Urothelium cell line (cell line): Measurements from ENCODE around the gene AATF.

ENCODE experiments used
- DNase-seq: peaks from one replicate; pipeline ENCODE4 v3.0.0; 2011; ENCODE audit warnings: low spot score, mixed read lengths
- FAIRE-seq: peaks from 2 replicates; lab custom pipeline; 2011; peaks lifted over from hg19 to GRCh38; lab: Jason Lieb, UNC

The AATF gene

GRCh38 chr17:36940313-36941264 lies 8.2 kb upstream of the AATF start:
- FAIRE-seq (no peak), DNase-seq (no peak)

DNA sequence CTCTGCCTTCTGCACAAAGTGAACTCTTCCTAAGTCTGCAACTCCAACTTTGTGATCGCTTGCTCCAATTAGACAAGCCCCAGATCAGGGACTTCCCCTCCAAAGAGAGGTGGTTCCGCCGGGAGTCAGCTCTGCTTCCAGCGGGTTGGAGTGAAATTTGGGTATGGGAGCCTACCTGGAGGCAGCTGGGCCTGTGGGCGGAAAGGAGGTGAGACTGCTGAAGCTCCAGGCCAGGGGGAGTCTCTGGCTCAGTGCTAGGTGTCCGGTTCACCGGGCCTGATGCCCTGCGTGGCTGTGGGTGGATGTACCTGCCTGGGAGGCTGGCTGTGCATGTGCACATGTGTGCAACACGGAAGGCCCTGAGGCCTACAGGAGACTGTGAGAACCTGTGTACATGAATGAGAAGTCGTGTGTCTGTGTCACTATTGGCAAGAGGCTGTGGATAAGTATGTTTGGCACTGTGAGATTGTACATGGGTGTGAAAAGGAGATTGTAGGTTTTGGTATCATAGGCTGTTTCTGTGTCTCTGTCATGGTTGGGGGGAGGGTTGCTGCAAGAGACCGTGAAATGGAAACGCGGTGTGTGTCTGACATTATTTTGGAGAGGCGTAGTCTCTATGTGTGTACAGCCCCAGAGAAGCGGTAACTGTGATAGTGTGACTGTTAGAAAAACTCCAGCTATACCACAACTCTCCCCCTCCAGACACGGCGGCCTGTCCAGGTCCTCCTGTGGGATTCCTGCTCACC lies 7.3 kb upstream of the AATF start:
- DNase-seq (no peak), FAIRE-seq (no peak)

GRCh38 chr17:36942019-36942599 lies 6.6 kb upstream of the AATF start:
- FAIRE-seq, result no peak
- no peak for DNase-seq

- FAIRE-seq (no peak), DNase-seq (no peak)
These were observed 6.1 kb upstream of the AATF start for GRCh38 chr17:36942631-36943125.

DNA sequence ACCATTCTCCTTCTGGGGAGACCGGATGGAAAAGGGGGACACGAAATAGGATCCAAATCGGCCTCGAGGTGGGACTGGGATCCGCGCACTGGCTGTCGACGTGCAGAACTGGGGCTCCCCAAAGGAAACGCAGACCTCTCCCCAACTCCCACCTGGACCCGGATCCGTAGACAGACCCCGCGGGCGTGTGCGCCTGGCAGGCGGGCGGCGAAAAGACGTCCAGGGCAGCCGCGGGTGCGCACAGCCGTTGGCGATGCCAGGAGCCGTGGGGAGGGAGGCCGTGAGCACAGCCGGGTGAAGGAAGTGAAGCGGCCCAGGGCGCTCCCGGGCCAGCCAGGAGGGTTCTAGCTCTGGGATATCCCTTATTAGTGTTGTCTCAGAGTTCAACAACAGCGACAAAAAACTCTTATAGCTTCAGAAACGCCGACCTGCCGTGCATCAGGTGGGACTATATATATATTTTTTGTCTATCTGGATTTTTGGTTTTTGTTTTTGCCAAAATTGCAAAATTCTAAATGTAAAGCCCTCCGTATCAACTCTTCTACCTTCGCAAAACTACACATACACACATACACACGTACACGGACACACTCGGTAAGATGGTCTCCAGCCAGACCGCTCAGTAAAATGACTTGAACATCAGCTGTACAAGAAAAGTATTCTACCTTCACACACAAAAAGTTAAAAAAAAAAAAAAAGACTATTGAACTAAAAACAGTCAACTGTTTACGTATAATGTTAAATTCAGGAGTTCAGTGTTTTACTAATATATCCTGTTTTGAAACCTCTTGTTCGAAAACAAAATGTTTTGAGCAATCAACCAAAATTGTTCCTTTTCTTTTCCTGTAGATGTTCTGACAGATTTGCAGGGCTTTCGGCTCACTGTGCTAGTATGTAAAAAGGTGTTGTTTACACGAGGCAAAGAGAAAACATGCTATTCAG lies 5.2 kb upstream of the AATF start:
- DNase-seq (no peak), FAIRE-seq (no peak)

DNA sequence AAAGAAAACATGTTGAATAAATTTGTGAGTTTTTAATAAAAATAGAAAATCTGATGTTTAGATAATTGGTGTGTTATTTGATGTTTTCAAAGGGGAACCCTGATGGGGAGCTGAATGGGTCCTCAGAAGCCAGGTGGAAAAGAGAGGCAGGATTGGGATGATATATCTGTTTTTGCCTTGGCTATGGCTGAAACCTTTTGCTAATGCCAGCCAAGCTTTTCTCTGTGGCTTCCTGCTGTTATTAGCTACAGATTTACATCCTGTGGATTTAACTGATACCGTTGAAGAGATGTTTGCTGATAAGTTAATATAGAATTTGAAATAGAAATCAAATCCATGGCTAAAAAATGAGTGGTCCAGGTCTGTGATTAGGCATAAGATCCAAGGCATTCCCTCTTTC lies 4.2 kb upstream of the AATF start:
- FAIRE-seq (no peak), DNase-seq (no peak)

- FAIRE-seq (no peak), DNase-seq (no peak)
These were observed 3.6 kb upstream of the AATF start for GRCh38 chr17:36945140-36945539.

DNA sequence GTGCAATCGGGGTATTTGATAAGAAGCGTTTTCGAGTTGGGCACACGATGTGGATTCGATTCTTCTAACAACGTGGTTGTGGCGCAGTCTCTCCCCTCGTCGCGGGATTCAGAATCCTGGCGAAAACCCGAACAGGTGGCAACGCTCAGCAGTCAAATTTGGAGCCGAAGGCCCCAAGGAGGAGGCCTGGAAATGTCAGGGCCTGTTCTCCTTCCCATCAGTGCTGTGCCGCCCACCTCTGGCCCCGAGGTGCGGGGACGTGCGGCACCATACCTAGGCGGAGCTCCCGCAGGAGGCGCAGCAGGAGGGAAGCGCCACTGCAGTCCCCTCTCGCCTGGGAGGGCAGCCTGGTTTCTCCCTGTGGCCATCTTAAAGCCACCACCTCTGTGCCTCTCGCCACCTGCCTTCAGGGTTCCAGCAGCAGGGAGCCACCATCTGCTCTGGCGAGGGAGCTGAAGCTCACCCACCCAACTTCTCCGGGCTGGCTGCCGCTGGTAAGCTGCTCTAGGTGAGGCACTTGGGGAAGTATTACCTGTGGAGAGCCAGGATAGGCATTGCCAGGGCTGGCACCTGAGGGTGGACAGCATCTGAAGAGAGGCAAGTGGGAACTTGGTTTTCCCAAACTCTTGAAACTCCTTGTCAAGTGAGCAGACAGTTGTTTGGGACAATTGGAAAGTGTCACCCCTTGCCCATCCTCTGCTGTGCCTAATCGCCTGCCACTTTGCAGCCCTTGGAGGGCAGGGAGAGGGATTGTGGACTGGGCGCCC lies 2.6 kb upstream of the AATF start:
- FAIRE-seq, result no peak
- DNase-seq, result no peak

GRCh38 chr17:36946726-36947091 lies 2.0 kb upstream of the AATF start:
- DNase-seq, result no peak
- FAIRE-seq, result no peak

GRCh38 chr17:36947922-36948716 lies 635 bp upstream of the AATF start:
- FAIRE-seq (no peak), DNase-seq (no peak)

- DNase-seq (no peak), FAIRE-seq (no peak)
These were observed 740 bp downstream of the AATF start for GRCh38 chr17:36949461-36949927.

DNA sequence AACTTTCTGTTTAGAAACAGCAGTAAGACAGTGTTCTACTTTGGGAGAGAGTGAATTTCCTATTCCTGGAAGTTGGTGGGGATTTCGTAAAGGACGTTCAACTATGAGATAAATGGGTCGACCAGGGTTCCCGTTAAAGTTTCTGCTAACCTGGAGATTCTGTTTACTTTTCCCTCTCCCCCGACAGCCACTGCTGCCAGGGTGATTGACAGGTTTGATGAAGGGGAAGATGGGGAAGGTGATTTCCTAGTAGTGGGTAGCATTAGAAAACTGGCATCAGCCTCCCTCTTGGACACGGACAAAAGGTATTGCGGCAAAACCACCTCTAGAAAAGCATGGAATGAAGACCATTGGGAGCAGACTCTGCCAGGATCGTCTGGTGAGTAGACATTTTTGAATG lies 1.3 kb downstream of the AATF start:
- no peak for FAIRE-seq
- no peak for DNase-seq

DNA sequence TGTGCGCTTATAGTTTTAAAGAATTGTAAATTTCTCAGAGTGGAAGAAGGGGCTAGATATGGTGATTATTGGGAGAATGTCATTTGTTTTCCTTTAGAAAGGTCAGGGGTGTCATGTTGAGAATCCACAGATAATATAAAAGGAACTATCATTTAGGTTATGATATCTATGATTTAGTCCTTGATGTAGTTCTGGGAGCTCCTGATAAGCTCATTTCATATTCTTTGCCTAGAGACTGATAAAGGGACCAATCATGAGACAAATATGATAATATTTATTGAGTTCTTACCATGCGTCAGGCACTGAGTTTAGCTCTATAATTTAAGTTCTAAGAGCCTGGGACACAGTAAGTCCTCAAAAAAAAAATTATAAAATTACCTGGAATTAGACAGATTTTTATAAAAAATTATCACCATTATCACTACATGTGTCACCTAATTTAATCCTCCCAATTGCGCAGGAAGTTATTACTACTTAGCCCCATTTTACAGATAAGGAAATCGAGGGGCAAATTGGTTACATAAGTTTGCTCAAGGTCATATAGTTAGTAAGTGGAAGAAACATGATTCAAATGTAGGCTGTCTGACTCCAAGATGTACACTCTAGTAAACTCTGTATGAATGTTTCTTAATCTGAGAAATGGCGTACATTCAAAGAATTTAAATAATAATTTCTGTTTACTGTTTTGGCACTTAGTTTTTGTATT lies 2.5 kb downstream of the AATF start:
- no peak for FAIRE-seq
- DNase-seq, result no peak

DNA sequence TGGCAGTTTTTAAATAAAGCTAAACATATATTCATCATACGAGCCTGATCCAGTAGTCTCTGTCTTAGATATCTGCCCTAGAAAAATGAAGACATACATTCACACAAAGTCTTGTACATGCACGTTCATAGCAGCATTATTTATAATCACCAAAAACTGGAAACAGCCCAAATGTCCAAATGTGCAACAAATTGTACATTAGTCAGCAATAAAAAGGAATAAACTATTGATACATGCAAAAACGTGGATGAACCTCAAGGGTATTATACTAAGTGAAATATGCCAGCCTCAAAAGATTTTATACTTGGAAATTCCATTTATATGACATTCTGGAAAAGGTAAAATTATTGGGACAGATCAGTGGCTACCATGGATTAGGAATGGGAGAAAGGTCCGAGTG lies 22.8 kb downstream of the AATF start:
- no peak for DNase-seq
- no peak for FAIRE-seq

DNA sequence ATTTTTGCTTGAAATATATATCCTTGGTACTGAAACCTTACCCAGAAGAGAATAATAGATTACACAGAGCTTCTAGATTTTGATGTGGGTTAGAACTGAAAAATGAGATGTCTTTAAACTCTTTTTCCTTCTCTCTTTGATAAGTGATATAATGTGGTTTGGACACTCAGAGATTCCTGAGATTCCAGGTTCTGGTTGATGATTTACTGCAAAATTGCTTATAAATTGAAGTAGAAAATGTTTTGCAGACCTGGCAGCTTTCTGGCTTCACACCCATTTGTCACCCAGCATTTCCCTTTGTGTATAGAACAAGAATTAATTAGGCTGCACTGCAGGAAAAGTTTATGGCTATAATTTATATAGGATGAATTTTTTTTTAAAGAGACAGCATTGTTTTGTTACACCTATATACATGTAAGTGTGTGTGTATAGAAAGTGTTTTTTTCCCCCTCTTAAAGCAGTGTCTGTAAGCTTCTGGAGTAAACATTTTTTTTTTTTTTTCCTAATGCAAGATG lies 23.5 kb downstream of the AATF start:
- DNase-seq (no peak), FAIRE-seq (no peak)

DNA sequence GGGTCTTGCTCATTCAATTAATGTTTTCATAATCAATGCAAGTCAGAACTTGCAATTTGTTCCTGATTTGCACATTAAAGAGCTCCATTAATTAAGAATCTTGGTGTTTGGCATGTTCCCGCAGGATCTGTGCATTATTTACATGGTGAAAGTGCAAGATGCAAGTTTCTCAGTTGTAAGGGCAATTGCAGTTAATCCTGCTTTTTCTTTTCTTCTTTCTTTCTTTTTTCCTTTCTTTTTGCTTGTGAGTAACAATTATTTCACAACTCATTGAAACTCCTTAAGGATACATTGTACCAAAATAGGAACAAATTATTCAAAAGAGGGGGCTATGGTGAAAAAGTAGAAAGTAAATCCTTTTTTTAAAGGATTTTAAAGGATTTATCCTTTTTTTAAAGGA lies 24.2 kb downstream of the AATF start:
- no peak for FAIRE-seq

GRCh38 chr17:36975922-36976515 lies 27.3 kb downstream of the AATF start:
- DNase-seq (no peak), FAIRE-seq (no peak)

More for the DNA sequence above, 24.2 kb downstream of the AATF start:
- no peak for DNase-seq

GRCh38 chr17:36977066-36977465 lies 28.3 kb downstream of the AATF start:
- DNase-seq (no peak), FAIRE-seq (no peak)
